Loucy (cell line): Measurements from ENCODE around the gene RPL10.

Experiments
- CTCF ChIP-seq: fragments of 200-600 bp; sonication (generic); conservative IDR thresholded peaks from 2 replicates; pipeline ENCODE4 v1.5.1; 2014; ENCODE audit warnings: mild to moderate bottlenecking, antibody characterized with exemption, low read length
- EZH2phosphoT487 ChIP-seq: fragments of 200-600 bp; IDR thresholded peaks from 2 replicates; pipeline ENCODE4 v1.6.1; 2018; ENCODE audit warnings: antibody characterized with exemption, mild to moderate bottlenecking, moderate library complexity, borderline replicate concordance

- TF ChIP-seq CTCF: no peak
- TF ChIP-seq EZH2phosphoT487: no peak
Measured at GRCh38 chrX:154355776-154356140, 42.4 kb upstream of the RPL10 start.
